UCSD-AML1 (cell line): Measurements from ENCODE around the gene CACFD1.

ENCODE experiments used
- DNase-seq: peaks from one replicate; lab custom pipeline; 2025; ENCODE audit not compliant: unreplicated experiment; lab: John Stamatoyannopoulos, UW

The CACFD1 gene

GRCh38 chr9:133515615-133516255 lies 56.0 kb downstream of the CACFD1 start:
- DNase-seq = no peak

DNA sequence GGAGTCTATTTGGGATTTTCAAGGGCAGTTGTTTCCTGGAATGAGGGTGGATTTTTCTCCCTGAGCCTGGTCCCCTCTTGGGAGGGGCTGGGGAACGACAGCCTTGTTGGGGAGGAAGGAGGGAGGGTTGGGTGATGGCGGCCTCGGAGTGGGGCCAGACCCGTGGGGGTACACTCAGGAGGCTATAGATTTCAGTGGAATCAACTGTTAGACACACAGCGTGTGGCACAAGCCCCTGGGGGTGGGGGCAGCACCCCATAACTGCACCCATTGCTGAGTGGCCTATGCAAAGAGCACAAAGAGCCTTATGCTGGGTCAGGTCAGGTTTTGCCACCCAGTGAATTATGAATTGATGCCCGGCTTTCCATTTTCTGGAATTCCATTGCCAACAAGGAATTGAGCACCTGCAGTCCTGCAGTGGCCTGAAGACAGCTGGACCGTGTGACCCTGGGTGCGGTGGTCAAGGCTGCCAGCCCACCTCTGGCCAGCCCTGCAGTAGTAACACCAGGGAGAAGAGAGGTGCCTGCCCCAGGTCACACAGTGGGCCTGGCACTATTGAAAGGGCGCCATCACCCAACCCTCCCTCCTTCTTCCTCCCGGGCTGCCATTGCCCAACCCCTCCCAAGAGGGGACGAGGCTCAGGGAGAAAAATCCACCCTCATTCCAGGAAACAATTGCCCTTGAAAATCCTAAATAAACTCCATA lies 56.6 kb downstream of the CACFD1 start:
- DNase-seq = no peak

GRCh38 chr9:133516961-133517350 lies 57.2 kb downstream of the CACFD1 start:
- no peak for DNase-seq

DNA sequence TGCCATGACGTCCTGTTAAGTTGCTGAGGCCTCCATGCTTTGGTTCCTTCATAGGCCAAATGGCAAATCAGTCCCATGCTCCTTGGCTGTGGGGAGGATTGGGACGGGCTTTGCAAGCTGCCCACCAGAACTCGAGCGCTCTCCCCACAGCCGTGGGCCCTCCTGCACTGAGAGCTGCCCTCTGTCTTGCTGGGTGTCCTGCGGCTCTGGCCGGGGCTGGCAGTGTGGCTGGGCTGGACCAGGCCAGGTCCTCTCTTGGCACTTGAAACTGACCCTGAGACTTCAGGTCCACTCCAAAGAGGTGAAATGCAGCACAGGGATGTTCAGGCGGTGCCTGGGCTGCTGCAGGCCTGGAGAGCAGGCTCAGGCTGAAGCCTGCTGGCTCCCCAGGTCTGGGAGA lies 57.9 kb downstream of the CACFD1 start:
- DNase-seq = no peak

- DNase-seq = no peak
Measured at GRCh38 chr9:133518200-133518599, 58.4 kb downstream of the CACFD1 start.

DNA sequence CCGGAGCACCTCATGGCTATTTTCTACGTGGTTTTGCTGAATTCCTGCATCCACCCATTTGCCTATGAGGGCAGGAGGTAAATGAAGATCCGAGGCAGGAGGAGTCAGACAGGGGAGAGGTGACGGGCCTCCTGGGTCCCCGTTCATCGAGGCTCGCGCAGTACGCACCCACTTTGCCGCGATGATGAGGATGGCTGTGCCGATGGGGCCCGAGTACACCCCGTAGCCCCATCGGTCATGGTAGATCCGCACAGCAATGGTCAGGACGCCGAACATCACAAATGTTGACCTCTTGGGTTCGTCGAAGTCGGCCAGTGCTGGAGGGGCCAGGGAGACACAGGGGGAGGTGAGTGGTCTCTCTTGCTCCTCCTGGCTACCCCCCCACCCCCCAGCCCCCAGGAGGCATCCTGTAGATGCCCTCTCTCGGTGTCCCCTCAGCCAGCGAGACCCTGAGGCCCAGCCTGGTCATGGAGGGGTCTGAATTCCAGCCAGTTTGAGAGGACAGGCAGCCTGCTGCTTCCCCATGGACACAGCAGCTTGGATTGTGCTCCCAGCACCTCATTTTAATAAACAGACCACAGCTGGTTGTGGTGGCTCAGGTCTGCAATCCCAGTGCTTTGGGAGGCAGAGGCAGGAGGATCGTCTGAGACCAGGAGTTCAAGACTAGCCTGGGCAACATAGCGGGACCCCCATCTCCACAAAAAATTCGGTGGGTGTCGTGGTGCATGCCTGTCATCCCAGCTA lies 59.1 kb downstream of the CACFD1 start:
- no peak for DNase-seq

GRCh38 chr9:133519693-133520092 lies 59.9 kb downstream of the CACFD1 start:
- no peak for DNase-seq

- DNase-seq = no peak
Measured at GRCh38 chr9:133520121-133520835, 60.5 kb downstream of the CACFD1 start.
